Panc1 (cell line): ENCODE measurements around the gene C19orf38. TPM values are rescaled to one million over a fixed set of nuclear protein-coding genes. Genes with fewer than 3 reads are reported as not detected.
"Not testable (repeated sequence)": the region's sequence is repeated elsewhere in the genome, so short reads cannot be mapped to it uniquely, and the experiment has no call there.

ENCODE experiments used
- ATAC-seq: fragments of 200-7000 bp; cut with Tn5 transposase; 2 replicates; pipeline ENCODE4 v1.9.1; 2020; ENCODE audit warnings: mild to moderate bottlenecking, moderate library complexity
- BruUV-seq: library from RNA; stranded (reverse); fragments of 400-500 nt; replicated peaks from 2 replicates; lab custom pipeline; 2021; lab: Mats Ljungman, UMichigan
- CTCF ChIA-PET: fragments of 300-600 bp; sonication (Branson Sonifier 250); formaldehyde crosslinking; loops from one replicate; lab custom pipeline; 2022; ENCODE audit warnings: antibody characterized with exemption; lab: Charles Lee
- POLR2A ChIA-PET: fragments of 300-600 bp; sonication (Branson Sonifier 250); formaldehyde crosslinking; loops from one replicate; lab custom pipeline; 2022; ENCODE audit warnings: antibody characterized with exemption; lab: Charles Lee
- DNase-seq: peaks from one replicate; pipeline ENCODE4 v3.0.0-alpha.2; 2010; ENCODE audit warnings: low read depth, low spot score
- H3K27ac ChIP-seq: 2 replicates; pipeline ENCODE4 v1.5.1; 2011; ENCODE audit warnings: mild to moderate bottlenecking, low read length, inconsistent platforms
- H3K27me3 ChIP-seq: fragments of 200-500 bp; sonication (Bioruptor generic); 2 replicates; pipeline ENCODE4 v1.6.0; 2014; ENCODE audit warnings: low read length, inconsistent platforms; ENCODE audit not compliant: control insufficient read depth, insufficient read depth
- H3K36me3 ChIP-seq: fragments of 200-500 bp; sonication (Bioruptor generic); 2 replicates; pipeline ENCODE4 v1.5.1; 2014; ENCODE audit warnings: inconsistent platforms, mild to moderate bottlenecking, low read length, moderate library complexity; ENCODE audit not compliant: control insufficient read depth, insufficient read depth
- H3K4me1 ChIP-seq: 2 replicates; pipeline ENCODE4 v1.5.1; 2011; ENCODE audit warnings: inconsistent platforms, mild to moderate bottlenecking, low read length, moderate library complexity; ENCODE audit not compliant: control insufficient read depth, insufficient read depth
- H3K4me3 ChIP-seq, 2 experiments: 2 replicates each; pipeline ENCODE4 v1.5.1; 2011 to 2012; ENCODE audit warnings: low read depth in 2 of 2, low read length in 2 of 2, mild to moderate bottlenecking in 2 of 2, inconsistent platforms in 1 of 2, moderate library complexity in 1 of 2
- H3K9me3 ChIP-seq: fragments of 200-500 bp; sonication (Bioruptor generic); 2 replicates; pipeline ENCODE4 v1.5.1; 2014; ENCODE audit warnings: low read depth, mild to moderate bottlenecking, inconsistent platforms, low read length, moderate library complexity; ENCODE audit not compliant: control insufficient read depth, insufficient read depth
- CTCF ChIP-seq: fragments of 450-650 bp; IDR thresholded peaks from 2 replicates; pipeline ENCODE4 v1.5.1; 2017; ENCODE audit warnings: mild to moderate bottlenecking
- POLR2AphosphoS5 ChIP-seq: IDR thresholded peaks from 2 replicates; pipeline ENCODE4 v1.6.1; 2012; ENCODE audit warnings: mild to moderate bottlenecking, low read depth, low read length, moderate library complexity
- SIN3A ChIP-seq: IDR thresholded peaks from 2 replicates; pipeline ENCODE4 v1.6.1; 2012; ENCODE audit warnings: low read depth, mild to moderate bottlenecking, low read length, moderate library complexity, borderline replicate concordance; ENCODE audit not compliant: insufficient read depth
- TCF7L2 ChIP-seq: IDR thresholded peaks from 2 replicates; pipeline ENCODE4 v1.6.1; 2011; ENCODE audit warnings: mild to moderate bottlenecking, low read depth, low read length, inconsistent platforms
- in situ Hi-C: cut with HindIII; loops from 2 replicates; pipeline ENCODE4 v1.10.0; 2016; ENCODE audit warnings: low sequenced_read_pairs, low pct_unique_long_range_greater_than_20kb
- intact Hi-C: fragments of 100-400 bp; cut with micrococcal nuclease; formaldehyde crosslinking; loops from one replicate; pipeline ENCODE4 v1.10.0; 2022; ENCODE audit not compliant: unreplicated experiment
- total RNA-seq: library from RNA; stranded (reverse); gene quantifications from one replicate; pipeline ENCODE4 v1.2.1, GENCODE V29; 2021; ENCODE audit not compliant: unreplicated experiment
- TF ChIP-seq, protein P1 (sequence below), 2 experiments: IDR thresholded peaks; 2 replicates each; pipeline ENCODE4 v1.6.1; 2011 to 2012; ENCODE audit warnings: low read depth in 2 of 2, control low read depth in 1 of 2, low read length in 1 of 2, mild to moderate bottlenecking in 1 of 2, moderate library complexity in 1 of 2; ENCODE audit not compliant: insufficient read depth in 1 of 2

Gene C19orf38
- total RNA-seq, 1 experiment from 2014 or later, result not detected

DNA sequence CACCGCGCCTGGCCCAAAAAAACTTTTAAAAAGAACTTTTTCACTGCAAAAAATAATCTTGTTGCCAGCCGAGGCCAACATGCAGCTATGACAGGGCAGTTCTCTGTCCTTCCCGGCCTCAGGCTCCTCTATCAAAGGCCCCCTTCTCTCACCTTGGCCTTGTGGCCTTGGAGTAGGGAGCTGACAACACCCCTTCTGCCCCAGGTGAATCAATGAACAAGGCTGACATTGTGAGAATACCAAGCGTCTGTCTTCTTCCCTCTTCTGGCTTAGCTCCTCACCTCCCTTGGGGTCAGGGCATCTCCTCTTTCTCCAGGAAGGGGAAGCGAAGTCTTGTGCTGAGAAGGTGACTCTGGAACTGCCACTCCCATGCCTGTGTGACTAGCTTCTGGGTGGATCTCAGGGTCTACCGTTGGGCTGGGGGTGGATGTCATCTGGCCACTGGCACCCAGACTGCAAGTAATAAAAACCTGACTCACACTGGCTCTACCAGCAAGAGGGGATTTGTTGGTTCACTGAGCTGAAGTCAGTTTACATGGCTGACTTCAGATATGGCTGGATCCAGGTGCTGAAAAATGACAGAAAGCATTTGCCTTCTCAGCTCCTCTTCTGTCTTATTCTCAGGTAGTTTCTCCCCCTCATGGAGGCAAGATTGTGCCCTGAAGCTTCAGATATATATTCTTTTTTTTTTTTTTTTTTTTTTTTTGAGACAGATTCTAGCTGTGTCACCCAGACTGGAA, 6.3 kb downstream of the C19orf38 start:
- no peaks in the 10 kb centered on the region for H3K27me3 ChIP-seq
- no peaks in the 10 kb centered on the region for H3K9me3 ChIP-seq
- in situ Hi-C loops, result no loop called here
- TF ChIP-seq SIN3A, result no peak
- TF ChIP-seq, protein P1, sequence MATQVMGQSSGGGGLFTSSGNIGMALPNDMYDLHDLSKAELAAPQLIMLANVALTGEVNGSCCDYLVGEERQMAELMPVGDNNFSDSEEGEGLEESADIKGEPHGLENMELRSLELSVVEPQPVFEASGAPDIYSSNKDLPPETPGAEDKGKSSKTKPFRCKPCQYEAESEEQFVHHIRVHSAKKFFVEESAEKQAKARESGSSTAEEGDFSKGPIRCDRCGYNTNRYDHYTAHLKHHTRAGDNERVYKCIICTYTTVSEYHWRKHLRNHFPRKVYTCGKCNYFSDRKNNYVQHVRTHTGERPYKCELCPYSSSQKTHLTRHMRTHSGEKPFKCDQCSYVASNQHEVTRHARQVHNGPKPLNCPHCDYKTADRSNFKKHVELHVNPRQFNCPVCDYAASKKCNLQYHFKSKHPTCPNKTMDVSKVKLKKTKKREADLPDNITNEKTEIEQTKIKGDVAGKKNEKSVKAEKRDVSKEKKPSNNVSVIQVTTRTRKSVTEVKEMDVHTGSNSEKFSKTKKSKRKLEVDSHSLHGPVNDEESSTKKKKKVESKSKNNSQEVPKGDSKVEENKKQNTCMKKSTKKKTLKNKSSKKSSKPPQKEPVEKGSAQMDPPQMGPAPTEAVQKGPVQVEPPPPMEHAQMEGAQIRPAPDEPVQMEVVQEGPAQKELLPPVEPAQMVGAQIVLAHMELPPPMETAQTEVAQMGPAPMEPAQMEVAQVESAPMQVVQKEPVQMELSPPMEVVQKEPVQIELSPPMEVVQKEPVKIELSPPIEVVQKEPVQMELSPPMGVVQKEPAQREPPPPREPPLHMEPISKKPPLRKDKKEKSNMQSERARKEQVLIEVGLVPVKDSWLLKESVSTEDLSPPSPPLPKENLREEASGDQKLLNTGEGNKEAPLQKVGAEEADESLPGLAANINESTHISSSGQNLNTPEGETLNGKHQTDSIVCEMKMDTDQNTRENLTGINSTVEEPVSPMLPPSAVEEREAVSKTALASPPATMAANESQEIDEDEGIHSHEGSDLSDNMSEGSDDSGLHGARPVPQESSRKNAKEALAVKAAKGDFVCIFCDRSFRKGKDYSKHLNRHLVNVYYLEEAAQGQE (IDR thresholded peaks at IDR 0.05; ENCODE audit: insufficient read depth in 1 of 2, low read depth in 2 of 2, low read length in 1 of 2), result no peak
- TF ChIP-seq CTCF, result no peak
- no peak for TF ChIP-seq TCF7L2
- no peak for TF ChIP-seq POLR2AphosphoS5
- ATAC-seq (no peak), DNase-seq (no peak)
- BruUV-seq, result no TSS peak
- no peak overlapping the region for H3K4me3 ChIP-seq
- CTCF ChIA-PET, result interaction anchor here (0.6 to 1.8 kb wide), 2 partner anchors 10 to 183 kb away, joined by 3 to 12 read pairs; no protein-coding TSS in a partner anchor
- no peaks in the 10 kb centered on the region for H3K4me1 ChIP-seq
- no peaks in the 10 kb centered on the region for H3K36me3 ChIP-seq
- no peak overlapping the region for H3K27ac ChIP-seq
- intact Hi-C loops, result no loop called here
- POLR2A ChIA-PET, result interaction anchor here (0.6 kb wide), 1 partner anchor 28 kb away, joined by 4 read pairs; no protein-coding TSS in a partner anchor

DNA sequence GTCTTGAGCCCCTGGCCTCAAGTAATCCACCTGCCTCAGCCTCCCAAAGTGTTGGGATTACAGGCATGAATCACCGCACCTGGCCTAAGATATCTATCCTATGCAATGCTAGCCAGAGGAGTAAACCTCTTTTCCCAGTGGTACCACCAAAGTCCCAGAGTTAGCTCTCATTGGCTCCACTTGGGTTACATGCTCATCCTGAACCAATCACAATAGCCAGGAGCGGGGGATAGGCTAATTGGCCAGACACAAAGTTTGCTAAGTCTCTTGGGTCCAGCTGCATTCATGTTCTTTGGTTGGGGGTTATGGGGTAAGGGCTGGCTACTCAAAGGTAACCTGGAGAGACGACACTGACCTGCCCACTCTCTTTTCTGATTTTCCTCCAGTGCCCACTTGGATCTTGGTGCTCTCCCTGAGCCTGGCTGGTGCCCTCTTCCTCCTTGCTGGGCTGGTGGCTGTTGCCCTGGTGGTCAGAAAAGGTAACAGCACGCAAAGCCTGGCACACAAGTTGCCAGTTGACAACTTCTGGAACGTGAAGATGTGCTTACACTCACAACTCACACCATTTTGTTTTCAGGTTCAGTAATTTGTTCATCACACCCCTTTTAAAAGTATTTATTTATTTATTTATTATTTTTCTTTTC, 7.8 kb downstream of the C19orf38 start:
- no peaks in the 10 kb centered on the region for H3K4me1 ChIP-seq
- ChIA-PET POLR2A (no interaction called here), CTCF (no interaction called here)
- no peaks in the 10 kb centered on the region for H3K36me3 ChIP-seq
- H3K9me3 ChIP-seq, result no peaks in the 10 kb centered on the region
- no peak overlapping the region for H3K4me3 ChIP-seq
- no peaks in the 10 kb centered on the region for H3K27me3 ChIP-seq
- DNase-seq (no peak), ATAC-seq (peak; percentile 59; the same call in 1 of the 2 replicates)
- in situ Hi-C loops, result no loop called here
- no peak overlapping the region for H3K27ac ChIP-seq
- intact Hi-C loops, result no loop called here
- BruUV-seq, result no TSS peak
- TF ChIP-seq SIN3A, result no peak
- TF ChIP-seq POLR2AphosphoS5, result no peak
- TF ChIP-seq CTCF, result no peak; the same call in none of the 2 replicates
- TF ChIP-seq, protein P1 (IDR thresholded peaks at IDR 0.05; ENCODE audit: insufficient read depth in 1 of 2, low read depth in 2 of 2, low read length in 1 of 2), result no peak
- TF ChIP-seq TCF7L2, result no peak

DNA sequence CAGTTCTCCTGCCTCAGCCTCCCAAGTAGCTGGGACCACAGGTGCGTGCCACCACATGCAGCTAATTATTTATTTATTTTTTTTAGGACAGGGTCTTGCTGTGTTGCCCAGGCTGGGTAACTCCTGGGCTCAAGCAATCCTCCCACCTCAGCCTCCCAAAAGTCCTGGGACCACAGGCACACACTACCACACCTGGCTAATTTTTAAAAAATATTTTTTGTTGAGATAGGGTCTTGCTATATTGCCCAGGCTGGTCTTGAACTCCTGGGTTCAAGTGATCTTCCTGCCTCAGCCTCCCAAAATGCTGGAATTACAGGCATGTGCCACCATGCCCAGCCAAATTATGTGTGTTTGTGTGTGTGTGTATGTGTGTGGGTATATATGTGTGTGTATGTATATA, 8.7 kb downstream of the C19orf38 start:
- H3K4me3 ChIP-seq, BruUV-seq, CTCF ChIA-PET, H3K4me1 ChIP-seq, intact Hi-C loops, H3K9me3 ChIP-seq, H3K27me3 ChIP-seq, ATAC-seq, POLR2A ChIA-PET, H3K36me3 ChIP-seq, DNase-seq, H3K27ac ChIP-seq, in situ Hi-C loops: not testable (repeated sequence)
